Muscle layer of duodenum (tissue), 2 donors: ENCODE measurements around the gene MORN4.

Experiments
- H3K27ac ChIP-seq: one replicate; pipeline ENCODE4 v1.7.0; 2013; ENCODE audit warnings: mild to moderate bottlenecking, low read length
- H3K27me3 ChIP-seq: one replicate; pipeline ENCODE4 v1.7.0; 2013; ENCODE audit warnings: low read depth, mild to moderate bottlenecking, control low read depth, low read length
- H3K36me3 ChIP-seq, 2 donors: one replicate each; pipeline ENCODE4 v1.7.0; 2013; ENCODE audit warnings: low read length in 2 of 2, control low read depth in 1 of 2, mild to moderate bottlenecking in 1 of 2; ENCODE audit not compliant: insufficient read depth in 2 of 2, control insufficient read depth in 1 of 2
- H3K4me1 ChIP-seq, 2 donors: one replicate each; pipeline ENCODE4 v1.7.0; 2013; ENCODE audit warnings: low read length in 2 of 2, mild to moderate bottlenecking in 2 of 2, control low read depth in 1 of 2, moderate library complexity in 1 of 2; ENCODE audit not compliant: insufficient read depth in 2 of 2, control insufficient read depth in 1 of 2
- H3K4me3 ChIP-seq, 2 donors: one replicate each; pipeline ENCODE4 v1.7.0; 2013; ENCODE audit warnings: low read length in 2 of 2, low read depth in 1 of 2, mild to moderate bottlenecking in 1 of 2
- H3K9me3 ChIP-seq, 2 donors: one replicate each; pipeline ENCODE4 v1.7.0; 2013; ENCODE audit warnings: low read length in 2 of 2, control low read depth in 1 of 2, mild to moderate bottlenecking in 1 of 2; ENCODE audit not compliant: control insufficient read depth in 1 of 2
- donor health status: healthy.

The MORN4 gene

GRCh38 chr10:97632949-97633884 is at the start of gene MORN4:
Gene MORN4 (minus strand): TSS chr10:97633500. CDS start chr10:97619653, 13,847 bp downstream.
- Histone ChIP-seq H3K9me3 (no peaks in the 10 kb centered on the region), H3K27ac (peak within 1 kb of the TSS; percentile 40), H3K27me3 (no peaks in the 10 kb centered on the region), H3K4me3 (peak within 1 kb of the TSS; percentile 88 to 91), H3K4me1 (peaks cover 0 to 13% of the 10 kb centered on the region in 2 donors), H3K36me3 (no peaks in the 10 kb centered on the region)

GRCh38 chr10:97682042-97682441 is 48.7 kb upstream of the MORN4 start:
- no peak overlapping the region for H3K4me3 ChIP-seq
- peaks cover 6 to 21% of the 10 kb centered on the region in 2 donors for H3K4me1 ChIP-seq
- H3K27ac ChIP-seq, result no peak overlapping the region
- H3K36me3 ChIP-seq, result peaks cover 12 to 25% of the 10 kb centered on the region in 2 donors
- H3K9me3 ChIP-seq, result no peaks in the 10 kb centered on the region
- H3K27me3 ChIP-seq, result no peaks in the 10 kb centered on the region

GRCh38 chr10:97679594-97679993 is 46.3 kb upstream of the MORN4 start:
- H3K4me3 ChIP-seq, result no peak overlapping the region
- H3K36me3 ChIP-seq, result peaks cover 30 to 41% of the 10 kb centered on the region in 2 donors
- H3K9me3 ChIP-seq, result no peaks in the 10 kb centered on the region
- no peak overlapping the region for H3K27ac ChIP-seq
- H3K27me3 ChIP-seq, result no peaks in the 10 kb centered on the region
- H3K4me1 ChIP-seq, result peaks cover 0 to 5% of the 10 kb centered on the region in 2 donors

- no peaks in the 10 kb centered on the region for H3K9me3 ChIP-seq
- no peak overlapping the region for H3K4me3 ChIP-seq
- H3K27ac ChIP-seq, result no peak overlapping the region
- H3K4me1 ChIP-seq, result no peaks in the 10 kb centered on the region
- peaks cover 45 to 55% of the 10 kb centered on the region in 2 donors for H3K36me3 ChIP-seq
- no peaks in the 10 kb centered on the region for H3K27me3 ChIP-seq
Observed at GRCh38 chr10:97676770-97677581, 43.7 kb upstream of the MORN4 start.

GRCh38 chr10:97675222-97675621 is 41.9 kb upstream of the MORN4 start:
- peaks cover 49 to 60% of the 10 kb centered on the region in 2 donors for H3K36me3 ChIP-seq
- H3K9me3 ChIP-seq, result no peaks in the 10 kb centered on the region
- no peak overlapping the region for H3K4me3 ChIP-seq
- H3K4me1 ChIP-seq, result no peaks in the 10 kb centered on the region
- H3K27ac ChIP-seq, result no peak overlapping the region
- H3K27me3 ChIP-seq, result no peaks in the 10 kb centered on the region

- no peak overlapping the region for H3K27ac ChIP-seq
- H3K27me3 ChIP-seq, result no peaks in the 10 kb centered on the region
- H3K9me3 ChIP-seq, result no peaks in the 10 kb centered on the region
- H3K4me3 ChIP-seq, result no peak overlapping the region
- H3K36me3 ChIP-seq, result peaks cover 55 to 65% of the 10 kb centered on the region in 2 donors
- H3K4me1 ChIP-seq, result no peaks in the 10 kb centered on the region
Observed at GRCh38 chr10:97673736-97674525, 40.6 kb upstream of the MORN4 start.

GRCh38 chr10:97669571-97669970 is 36.3 kb upstream of the MORN4 start:
- no peak overlapping the region for H3K27ac ChIP-seq
- peaks cover 46 to 64% of the 10 kb centered on the region in 2 donors for H3K36me3 ChIP-seq
- H3K4me3 ChIP-seq, result no peak overlapping the region
- H3K4me1 ChIP-seq, result no peaks in the 10 kb centered on the region
- H3K9me3 ChIP-seq, result no peaks in the 10 kb centered on the region
- H3K27me3 ChIP-seq, result no peaks in the 10 kb centered on the region

- Histone ChIP-seq H3K4me3 (no peak overlapping the region), H3K4me1 (no peaks in the 10 kb centered on the region), H3K27me3 (no peaks in the 10 kb centered on the region), H3K9me3 (no peaks in the 10 kb centered on the region), H3K27ac (no peak overlapping the region), H3K36me3 (peaks cover 39 to 67% of the 10 kb centered on the region in 2 donors)
Observed at GRCh38 chr10:97667463-97667862, 34.2 kb upstream of the MORN4 start.

GRCh38 chr10:97666992-97667391 is 33.7 kb upstream of the MORN4 start:
- Histone ChIP-seq H3K4me1 (no peaks in the 10 kb centered on the region), H3K27me3 (no peaks in the 10 kb centered on the region), H3K4me3 (no peak overlapping the region), H3K9me3 (no peaks in the 10 kb centered on the region), H3K36me3 (peaks cover 43 to 70% of the 10 kb centered on the region in 2 donors), H3K27ac (no peak overlapping the region)

- Histone ChIP-seq H3K27me3 (no peaks in the 10 kb centered on the region), H3K27ac (no peak overlapping the region), H3K4me3 (no peak overlapping the region), H3K9me3 (no peaks in the 10 kb centered on the region), H3K36me3 (peaks cover 38 to 62% of the 10 kb centered on the region in 2 donors), H3K4me1 (no peaks in the 10 kb centered on the region)
Observed at GRCh38 chr10:97664282-97664850, 31.1 kb upstream of the MORN4 start.
